ENCODE data around the gene UNC13B.

- TF ChIP-seq CTCF (IDR thresholded peaks at IDR 0.05) (no peak), POLR2A (IDR thresholded peaks at IDR 0.05) (no peak)
Measured at GRCh38 chr9:35271637-35272036, 109.8 kb downstream of the UNC13B start.

Measured in body of pancreas (tissue), 4 donors.